Activated CD4-positive, CD25-positive, alpha-beta regulatory T cell treated with anti-CD3 and anti-CD28 coated beads, Interleukin-2, amount 50 U/mL, for 16 hours (primary cell): Measurements from ENCODE around the gene PRRT1.
A peak's percentile ranks its signal among the peaks of the same experiment; 100 is the strongest.
"Not testable (repeated sequence)": the region's sequence is repeated elsewhere in the genome, so short reads cannot be mapped to it uniquely, and the experiment has no call there.

ENCODE experiments used
- DNase-seq: peaks from one replicate; pipeline ENCODE4 v3.0.0-alpha.2; 2020; ENCODE audit warnings: low read depth, low spot score

PRRT1 gene

DNA sequence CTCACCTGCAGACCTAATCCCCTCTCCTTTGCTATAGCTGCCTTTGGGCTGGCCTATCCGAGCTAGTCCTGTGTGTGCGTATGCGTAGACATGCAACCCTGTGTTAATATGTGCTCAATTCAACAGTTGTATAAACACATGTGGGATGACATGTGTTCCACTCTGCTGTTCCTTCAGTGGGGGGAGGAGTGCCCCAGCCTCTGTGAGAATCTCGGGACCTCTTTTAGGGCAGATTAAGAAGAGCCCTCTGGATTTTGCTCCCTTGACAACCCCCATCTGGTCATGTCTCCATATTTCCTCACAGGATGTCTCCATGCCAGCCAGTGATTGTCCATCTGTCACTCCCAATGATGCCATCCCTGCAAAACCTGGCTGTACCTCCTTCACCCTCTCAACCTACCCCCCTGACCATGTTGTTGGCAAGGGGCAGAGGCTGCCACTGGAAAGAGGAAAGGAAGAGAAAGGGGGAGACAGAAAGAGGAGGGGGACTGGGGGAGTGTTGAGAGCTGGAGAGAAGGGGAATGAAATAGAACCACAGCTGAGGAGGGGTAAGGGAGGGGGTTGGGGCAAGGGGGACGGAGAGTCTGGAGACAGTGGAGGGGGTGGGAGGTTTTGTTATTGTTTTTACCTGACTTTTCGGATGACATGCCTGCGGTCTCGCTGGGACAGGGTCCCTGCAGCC is 417 bp downstream of the PRRT1 start:
- no peak for DNase-seq

DNA sequence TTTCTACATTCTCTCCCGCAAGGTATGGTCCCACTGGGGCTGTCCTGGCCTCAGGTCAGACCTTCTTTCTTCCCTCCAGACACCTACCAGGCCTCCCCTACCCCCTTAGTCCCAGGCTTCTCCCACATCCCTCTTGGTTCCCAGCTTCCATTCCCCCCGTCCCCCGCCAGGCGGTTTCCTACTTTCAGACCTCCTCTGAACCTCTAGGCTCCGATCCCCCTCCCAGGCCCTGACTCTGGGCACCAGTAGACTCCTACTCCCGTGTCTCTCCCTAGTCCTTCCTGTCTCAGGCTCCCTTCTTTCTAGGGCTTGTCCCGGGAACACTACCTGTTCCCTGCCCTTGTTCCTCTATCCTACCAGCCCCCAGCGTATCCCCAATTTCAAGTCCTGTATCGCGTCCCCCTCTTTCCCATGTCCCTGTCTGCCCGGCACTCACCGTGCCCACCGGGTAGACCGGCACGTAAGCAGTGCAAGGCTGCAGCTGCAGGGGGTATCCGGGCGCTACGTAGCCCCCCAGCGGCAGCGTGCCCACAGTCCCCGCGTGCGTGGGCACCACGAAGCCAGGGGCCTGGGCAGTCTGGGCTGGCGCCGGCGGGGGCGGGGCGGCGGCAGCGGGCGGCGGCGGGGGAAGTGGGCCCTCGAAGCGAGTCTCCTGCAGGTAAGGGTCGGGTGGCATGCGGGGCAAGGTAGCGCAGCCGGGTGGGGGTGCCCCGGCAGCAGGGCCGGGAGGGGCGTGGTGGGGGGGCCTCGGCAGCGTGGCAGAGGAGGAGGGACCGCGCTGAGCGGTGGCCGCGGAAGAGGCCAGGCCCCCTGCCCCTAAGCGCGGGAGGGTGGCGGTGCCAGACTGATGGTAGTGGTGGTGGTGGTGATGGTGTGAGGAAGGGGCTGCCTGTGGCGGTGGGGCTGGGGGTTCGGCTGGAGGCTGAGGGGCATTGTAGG is 1.5 kb downstream of the PRRT1 start:
- no peak for DNase-seq

DNA sequence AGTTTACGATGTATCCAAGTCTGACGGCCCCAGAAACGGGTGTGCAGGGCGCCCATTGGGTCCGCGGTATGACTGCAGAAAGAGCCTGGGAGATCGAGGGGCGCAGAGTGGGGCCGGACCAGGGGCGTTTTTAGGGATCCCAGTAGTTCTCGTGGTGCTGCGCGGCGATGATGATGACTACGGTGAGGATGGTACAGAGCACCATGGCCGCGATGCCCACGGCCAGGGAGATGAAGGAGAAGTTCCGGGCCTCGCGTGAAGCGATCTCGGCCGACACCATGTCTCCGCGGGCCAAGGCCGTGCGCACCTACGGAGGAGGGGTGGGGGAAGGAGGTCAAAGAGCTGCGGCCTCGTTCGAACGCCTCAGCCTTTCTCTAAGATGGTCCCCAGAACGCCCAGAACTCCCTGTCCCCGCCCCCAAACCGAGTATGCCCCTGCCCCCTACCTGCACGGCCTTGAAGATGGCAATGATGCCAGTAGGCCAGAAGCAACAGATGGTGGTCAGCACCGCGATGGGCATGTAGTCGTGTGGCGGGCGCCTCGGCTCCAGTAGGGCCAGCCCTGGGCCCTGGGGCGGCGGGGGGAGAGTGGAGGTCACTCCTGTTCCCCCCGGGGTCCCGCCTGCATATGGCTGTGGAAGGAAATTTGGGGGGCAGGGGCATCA is 2.5 kb downstream of the PRRT1 start:
- no peak for DNase-seq

DNA sequence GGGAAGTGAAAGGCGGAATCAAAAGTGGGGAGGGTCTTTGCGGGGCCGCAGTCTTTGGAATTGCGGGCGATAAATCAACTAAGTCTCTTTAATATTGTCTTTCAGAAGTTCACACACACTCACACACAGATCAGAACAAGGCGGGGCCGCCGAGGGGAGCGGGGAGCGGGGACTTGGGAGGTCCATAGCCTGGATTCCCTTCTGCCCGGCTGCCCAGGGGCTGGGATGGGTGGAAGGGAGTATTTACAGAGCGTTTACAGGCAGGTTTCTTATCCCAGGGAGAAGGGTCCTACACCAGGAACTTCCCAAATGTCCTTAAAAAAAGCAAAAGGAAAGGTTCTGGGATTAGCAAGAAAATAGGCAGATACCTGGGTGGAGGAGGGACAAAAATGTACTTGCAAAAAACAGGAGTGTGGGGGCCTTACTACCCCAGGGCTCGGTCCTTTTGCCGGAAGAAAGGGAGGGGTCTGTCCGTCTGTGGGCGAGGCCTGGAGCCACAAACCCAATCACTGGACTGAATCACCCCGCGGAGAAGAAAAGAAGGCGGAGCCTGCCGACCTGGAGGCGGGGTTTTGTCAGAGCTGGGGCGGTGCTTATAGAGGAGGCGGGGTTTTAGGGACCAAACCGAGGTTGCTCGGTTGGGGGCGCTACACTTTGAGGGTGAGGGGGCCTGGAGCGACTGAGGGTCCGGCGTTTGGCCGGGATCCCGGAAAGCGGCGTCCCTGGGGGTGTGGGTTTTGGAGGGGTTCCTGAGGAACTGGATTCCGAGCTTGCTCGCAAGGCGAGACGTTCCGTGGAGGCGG is 3.2 kb downstream of the PRRT1 start:
- DNase-seq = peak; percentile 34

DNA sequence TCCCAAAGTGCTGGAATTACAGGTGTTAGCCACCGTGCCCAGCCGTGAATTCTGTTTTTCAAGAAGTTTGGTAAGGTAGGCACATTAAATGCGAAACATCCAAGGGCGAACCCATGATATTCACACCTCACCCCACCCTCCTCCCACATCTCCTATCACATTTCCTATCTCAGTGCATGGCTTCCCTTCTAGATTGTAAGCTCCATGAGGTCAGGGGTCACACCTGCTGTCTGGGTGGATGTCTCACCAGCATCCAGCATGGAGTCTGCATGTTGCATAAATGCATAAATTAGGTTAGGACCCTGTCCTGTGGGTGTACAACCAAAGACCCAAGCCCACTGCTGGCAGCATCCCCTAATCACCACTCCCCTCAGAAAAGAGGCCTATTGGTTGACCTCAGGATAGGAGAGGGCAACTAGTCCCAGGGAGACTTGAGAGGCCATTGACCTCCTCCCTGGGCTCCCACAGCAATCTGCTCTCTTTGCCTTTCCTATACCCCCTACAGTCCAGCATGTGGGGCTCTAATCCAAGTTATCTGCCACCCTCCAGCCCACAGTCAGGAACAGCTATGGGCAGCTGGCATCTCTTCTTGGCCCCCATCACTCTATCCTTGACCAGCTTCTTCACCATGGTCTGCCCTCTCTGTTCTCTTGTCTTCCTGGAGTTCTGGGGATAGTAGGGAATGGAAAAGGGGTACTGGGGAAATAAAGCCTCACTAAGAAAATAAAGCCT is 4.2 kb downstream of the PRRT1 start:
- no peak for DNase-seq

DNA sequence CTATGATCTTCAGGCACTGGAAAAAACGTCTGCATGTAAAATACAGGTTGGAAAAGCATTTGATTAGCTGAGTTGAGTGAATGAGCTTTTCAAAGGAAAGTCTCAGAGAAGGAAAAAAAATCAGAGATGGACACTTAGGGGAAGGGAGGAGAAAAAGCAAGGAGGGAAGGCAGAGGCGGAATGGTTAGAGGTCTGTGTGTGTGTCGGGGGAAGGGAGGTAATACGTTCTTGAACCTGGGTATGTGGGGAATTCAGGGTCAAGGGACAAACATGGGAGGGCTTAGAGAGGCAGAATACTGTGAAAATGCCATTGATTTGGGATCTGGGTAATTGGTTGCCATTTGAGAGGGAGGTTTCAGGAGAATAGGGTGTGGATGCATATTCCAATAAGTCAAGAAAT is 5.1 kb downstream of the PRRT1 start:
- no peak for DNase-seq

DNA sequence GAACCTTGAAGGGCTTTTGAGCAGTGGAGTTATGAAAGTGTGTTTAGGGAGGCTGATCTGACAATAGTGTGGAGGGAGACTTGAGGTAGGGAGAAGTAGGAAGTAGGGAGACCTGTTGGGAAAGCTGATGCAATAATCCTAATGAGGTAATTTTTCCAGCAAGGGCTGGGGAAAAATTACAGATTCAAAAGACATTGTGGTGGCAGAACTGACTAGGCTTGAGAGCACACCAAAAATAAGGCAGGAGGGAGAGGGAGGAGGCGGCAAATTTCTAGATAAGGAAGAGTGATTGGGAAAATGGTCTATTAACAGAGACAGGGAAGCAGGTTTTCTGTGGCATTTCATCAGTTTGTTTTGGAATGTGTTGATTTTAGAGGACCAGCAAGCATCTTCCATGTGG is 5.5 kb downstream of the PRRT1 start:
- no peak for DNase-seq

DNA sequence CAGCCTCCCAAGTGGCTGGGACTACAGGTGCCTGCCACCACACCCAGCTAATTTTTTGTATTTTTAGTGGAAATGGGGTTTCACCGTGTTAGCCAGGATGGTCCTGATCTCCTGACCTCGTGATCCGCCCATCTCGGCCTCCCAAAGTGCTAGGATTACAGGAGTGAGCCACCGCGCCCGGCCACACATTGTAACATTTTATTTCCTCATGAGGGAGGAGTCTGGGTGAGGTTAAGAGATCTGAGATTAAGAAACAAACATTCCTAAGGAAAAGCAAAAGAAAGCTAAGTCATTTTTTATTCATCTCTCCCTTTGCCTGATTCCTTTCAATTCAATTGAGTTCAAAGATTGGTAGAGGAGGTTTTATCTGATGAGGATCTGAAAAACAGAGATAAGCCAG is 7.5 kb downstream of the PRRT1 start:
- not testable (repeated sequence) for DNase-seq

DNA sequence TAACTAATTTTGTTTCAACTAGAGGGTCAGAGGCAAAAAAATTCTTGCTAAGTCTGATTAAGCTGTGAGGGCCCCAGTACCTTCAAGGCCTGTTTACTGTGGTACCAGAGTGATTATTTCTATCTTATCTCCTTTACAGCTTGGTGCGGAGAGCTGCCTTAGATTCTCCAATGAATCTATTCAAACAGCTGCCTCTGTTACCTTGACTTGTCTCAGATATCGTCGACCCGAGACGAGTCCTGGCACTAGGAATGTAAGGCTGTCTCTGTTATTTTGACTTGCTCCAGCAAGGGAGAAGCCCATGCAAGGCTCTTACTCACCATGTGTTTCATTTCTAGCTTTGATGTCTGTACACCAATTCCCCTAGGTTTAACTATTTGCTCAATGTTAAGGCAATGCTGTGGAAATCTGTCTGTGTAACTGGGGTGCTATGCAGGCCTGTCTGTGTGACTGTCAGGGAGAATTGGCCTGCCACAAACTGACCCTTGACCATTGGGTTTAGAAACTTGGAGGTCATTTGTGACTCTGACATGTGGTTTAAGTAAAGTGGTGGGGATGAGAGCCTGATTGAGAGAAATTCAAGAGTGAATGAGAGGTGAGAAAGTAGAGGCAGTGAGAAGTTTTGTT is 11.2 kb downstream of the PRRT1 start:
- no peak for DNase-seq

DNA sequence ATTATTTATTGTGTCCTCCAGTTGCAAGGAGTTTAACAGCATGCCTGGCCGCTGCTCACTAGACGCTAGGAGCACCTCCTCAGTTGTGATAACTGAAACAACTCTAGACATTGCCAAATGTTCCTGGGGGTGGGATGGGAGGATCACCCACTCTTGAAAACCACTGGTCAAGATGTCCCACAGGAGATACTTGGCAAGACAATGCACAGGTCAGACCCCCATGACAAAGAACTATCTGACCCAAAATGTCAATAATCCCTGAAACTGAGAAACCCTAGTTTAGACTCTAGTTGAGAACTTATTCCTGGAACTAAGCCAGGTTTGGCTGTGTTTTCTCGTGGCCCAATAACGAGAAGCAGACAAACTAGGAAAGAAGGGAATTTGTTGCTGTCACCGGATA is 12.1 kb downstream of the PRRT1 start:
- DNase-seq = no peak

DNA sequence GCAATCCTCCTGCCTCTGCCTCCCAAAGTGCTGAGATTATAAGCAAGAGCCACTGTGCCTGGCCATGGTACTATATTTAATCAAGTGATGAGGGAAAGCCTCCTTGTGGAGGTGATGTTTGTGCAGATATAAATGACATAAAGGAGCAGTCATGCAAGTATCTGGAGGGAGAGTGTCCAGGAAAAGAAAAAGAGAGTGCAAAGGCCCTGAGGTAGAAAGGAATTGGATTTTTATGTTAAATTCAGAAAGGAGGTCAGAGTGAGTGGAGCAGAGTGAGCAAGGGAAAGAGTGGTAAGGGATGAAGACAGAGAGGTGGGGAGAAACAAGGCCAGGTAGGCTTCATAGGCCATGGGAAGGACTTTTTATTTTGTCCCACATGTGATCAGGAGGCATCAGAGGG is 14.3 kb downstream of the PRRT1 start:
- no peak for DNase-seq

DNA sequence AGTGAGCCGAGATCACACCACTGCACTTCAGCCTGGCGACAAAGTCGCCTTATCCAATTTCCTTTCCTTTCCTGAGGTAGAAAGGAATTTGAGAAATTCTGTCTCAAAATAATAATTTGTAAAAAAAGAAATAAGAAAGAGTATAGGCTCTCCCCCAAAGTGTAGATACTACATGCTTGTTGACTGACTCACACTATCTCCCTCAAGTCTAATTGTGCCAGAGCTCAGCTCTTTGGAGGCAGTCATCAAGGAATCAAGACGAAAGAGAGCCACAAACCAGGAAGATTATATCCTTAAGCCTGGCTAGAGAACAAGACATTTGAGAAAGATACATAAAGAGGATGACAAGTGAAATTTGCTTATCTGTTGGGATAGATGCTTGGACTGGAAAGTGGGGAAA is 18.0 kb downstream of the PRRT1 start:
- DNase-seq = no peak

DNA sequence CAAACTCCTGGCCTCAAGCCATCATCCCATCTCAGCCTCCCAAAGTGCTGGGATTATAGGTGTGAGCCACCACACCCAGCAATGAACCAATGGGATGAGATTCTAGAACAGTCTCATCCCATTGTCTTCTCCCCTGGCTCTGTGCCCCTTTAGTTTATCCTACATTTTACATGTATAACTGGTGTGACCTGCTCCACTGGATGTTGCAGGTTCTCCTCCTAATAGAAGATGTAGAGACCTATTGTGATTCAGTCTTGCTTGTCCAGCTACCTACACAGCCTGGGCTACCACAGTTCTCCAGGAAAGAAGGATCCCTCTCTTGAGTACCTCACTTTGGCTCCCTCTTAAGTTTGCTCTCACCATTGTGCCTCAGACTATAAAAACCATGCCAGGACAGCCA is 19.6 kb downstream of the PRRT1 start:
- no peak for DNase-seq

DNA sequence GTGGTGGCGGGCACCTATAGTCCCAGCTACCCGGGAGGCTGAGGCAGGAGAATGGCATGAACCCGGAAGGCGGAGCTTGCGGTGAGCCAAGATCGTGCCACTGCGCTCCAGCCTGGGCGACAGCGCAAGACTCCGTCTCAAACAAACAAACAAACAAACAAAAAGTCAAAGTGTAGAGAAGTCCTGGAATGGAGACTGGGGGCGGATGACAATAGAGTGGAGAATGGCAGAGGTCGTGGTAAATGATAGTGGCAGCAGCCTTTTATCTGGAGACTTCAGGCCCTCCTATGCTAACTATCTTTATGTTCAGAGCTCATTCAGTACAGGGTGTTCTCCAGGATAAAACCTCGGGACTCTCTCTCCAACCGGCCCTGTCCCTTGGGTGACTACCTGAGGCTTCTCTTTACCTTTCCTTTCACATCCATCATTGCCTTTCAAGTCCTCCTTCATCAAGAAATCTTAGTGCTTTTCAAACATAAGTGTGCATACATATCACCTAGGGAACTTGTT is 20.2 kb downstream of the PRRT1 start:
- DNase-seq = no peak

DNA sequence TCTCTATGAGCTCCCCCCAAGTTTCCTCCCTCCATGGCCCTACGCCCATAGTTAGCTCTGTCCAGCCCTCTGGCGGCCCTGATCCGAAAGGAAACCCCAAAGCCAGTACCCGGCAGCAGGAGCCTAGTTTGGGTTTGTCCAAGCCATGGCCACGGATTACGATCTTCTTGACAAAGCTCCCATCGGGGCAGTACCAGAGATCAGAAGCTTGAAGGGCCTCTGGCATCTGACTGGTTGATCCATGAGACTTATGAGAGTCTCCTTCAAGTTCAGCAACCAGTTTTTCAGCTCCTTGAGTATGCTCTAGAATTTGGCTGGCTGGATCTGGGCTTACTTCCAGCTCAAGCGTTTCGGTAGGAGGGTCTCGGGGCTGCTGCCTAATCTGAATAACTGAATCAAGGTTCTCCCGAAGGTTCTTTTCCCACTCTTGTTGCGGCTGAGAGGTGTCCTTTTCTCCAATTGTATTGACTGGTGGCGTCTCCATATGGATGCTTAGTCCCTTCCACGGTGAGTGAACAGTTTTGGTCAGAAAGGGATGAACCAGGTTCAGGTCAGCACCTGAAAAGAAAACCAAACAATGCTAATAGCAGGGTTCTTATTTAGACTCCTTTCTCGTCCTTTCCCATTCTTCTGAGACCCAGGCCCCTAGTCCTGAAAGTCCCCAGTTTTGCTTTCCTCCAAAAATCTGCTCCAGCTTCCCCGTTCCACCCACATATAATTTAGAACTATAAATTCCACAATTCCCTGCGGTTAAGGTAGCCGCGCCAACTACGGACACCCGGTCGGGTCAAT is 22.2 kb downstream of the PRRT1 start:
- no peak for DNase-seq

DNA sequence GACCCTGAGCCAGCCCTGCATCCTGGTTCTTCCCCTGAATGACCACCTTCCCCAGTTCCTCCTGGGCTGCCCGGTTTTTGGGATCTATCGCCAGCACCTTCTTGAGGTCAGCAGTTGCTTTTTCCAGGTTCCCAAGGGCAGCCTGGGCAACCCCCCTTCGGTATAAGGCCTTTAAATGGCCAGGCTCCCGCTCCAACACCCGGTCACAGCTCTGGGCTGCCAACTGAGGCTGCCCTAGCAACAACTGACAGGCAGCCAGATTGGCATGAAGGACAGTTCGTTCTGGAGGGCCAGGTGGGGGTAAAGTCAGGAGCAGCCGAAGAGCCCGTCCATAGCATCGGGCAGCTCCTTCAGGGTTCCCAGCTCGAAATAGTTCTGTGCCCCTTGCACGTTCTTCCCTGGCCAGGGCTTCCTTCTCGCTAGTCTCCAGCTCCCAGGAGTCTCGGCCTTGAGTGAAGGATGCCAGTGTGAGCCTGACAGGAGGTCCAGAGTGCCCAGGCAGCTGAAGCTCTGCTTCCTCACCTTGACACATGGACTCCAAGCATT is 22.9 kb downstream of the PRRT1 start:
- DNase-seq = no peak

DNA sequence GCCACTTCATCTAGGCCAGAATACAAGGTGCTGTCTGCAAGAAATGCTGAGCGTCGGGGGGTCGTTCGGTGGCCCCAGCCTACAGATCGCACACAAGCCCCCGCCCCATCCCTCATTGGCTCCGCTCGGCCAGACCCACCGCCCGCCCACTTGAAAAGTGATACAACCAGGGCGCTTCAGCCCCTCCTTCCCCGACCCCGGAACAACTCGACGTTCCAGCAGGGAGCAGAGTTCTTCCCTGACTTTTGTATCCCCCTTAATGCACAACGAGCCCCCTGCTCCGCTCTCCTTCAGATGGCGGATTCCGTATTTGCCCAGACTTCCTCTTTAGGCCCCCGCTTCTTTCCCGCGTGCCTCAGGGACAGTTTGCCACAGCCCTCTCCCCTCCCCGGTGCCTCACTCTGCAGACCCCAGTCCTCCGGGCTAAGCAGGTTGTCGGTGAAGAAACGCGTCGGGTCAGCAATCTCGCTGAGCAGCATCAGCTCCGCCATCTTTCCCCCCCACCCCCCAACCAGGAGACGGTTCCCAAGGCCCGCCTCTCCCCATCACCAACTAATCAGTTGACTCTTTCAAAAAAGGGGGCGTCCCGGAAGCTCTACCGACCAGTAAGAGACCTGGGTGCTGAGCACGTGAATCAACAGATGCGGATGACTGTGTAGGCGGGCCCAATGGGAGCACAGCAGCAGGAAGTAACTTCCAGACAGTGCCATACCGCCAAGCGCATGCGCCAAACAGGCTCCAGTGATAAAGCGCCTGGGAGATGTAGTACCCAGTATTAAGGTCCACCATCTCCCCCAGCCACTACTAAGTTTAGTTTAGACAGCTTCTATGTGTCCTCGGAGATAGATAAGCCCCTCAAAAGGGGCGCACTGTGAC is 23.8 kb downstream of the PRRT1 start, which contains the start of gene ATF6B:
TSS of gene ATF6B (minus strand) at position 530 of the 876 bp plus-strand sequence. CDS start at position 491, 39 bp downstream.
- peak; percentile 98 for DNase-seq

DNA sequence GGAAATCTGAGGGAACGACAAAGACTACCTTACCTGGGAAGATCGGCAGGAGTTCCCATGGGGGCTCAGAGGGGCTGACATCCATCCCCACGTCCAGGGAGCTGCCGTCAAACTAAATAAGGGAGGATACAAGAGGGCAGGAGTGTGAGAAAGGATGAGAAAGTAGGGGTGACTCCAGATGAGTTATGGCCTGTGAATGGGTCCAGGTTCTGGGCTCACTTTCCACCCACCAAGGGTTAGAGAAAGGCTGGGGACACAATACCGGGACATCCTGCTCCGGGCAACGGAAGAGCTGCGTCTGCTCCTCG is 24.4 kb downstream of the PRRT1 start:
- DNase-seq = no peak
